ENCODE results near the gene RDH5.

Gene RDH5, protein sequence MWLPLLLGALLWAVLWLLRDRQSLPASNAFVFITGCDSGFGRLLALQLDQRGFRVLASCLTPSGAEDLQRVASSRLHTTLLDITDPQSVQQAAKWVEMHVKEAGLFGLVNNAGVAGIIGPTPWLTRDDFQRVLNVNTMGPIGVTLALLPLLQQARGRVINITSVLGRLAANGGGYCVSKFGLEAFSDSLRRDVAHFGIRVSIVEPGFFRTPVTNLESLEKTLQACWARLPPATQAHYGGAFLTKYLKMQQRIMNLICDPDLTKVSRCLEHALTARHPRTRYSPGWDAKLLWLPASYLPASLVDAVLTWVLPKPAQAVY

GRCh38 chr12:55720071-55720564, at the start of gene RDH5:
RDH5 (plus strand) TSS chr12:55720393; CDS start chr12:55721185, 792 bp downstream.
- no peak for DNase-seq (ENCODE audit: low read depth in 3 of 3, low spot score in 1 of 3)

DNA sequence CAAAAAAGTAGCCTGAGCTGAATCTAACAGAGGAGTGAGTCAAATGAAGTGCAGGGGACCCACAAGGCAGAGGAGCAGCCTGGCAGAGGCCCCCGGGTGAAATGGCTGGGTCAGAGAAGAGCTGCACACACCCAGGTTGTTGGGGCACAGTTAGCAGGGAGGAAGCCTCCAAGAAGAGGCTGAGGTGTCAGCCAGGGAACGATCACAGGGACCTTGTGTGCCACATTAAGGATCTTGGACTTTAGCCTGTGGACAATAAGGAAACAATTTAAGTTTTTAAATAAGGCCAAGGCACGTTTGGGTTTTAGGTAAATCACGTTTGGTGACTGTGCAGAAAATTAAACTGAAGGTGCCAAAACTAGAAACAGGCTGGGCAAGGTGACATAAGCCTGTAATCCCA, 48.4 kb upstream of the RDH5 start:
- DNase-seq (ENCODE audit: low read depth in 3 of 3, low spot score in 1 of 3): no peak

DNA sequence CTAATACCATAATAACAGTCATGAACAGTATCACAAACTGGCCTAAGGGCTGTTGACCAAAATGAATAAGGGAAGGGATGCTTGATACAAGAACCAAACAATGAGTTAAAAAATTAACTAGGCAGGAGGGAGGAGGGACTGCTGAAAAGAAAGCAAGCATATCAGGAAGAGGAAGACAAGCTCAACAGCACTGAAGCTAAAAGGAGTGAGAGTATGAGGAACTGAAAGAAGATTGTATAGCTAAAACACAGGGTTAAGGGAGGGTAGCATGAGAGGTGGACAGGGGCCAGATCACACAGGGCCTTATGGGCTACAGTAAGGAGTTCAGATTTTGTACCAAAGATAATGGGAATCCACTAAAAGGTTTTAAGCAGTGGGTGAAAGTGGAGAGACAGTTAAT, 46.6 kb upstream of the RDH5 start:
- no peak for DNase-seq (ENCODE audit: low read depth in 3 of 3, low spot score in 1 of 3)

- no peak for DNase-seq (ENCODE audit: low read depth in 3 of 3, low spot score in 1 of 3)
Measured at GRCh38 chr12:55675666-55676065, 44.5 kb upstream of the RDH5 start.

DNA sequence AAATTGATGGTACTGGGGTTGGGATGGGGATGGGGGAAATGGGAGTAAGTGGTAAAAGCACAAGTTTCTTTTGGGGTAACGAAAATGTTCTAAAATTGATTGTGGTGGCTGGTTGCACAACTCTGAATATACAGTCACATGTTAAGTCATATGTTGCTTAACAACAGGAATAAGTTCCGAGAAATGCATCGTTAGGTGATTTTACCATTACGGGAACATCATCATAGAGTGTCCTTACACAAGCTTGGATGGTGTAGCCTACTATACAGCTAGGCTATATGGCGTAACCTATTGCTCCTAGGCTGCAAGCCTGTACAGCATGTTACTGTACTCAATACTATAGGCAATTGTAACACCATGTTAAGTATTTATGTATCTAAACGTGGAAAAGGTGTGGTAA, 43.5 kb upstream of the RDH5 start:
- DNase-seq (ENCODE audit: low read depth in 3 of 3, low spot score in 1 of 3): no peak

DNA sequence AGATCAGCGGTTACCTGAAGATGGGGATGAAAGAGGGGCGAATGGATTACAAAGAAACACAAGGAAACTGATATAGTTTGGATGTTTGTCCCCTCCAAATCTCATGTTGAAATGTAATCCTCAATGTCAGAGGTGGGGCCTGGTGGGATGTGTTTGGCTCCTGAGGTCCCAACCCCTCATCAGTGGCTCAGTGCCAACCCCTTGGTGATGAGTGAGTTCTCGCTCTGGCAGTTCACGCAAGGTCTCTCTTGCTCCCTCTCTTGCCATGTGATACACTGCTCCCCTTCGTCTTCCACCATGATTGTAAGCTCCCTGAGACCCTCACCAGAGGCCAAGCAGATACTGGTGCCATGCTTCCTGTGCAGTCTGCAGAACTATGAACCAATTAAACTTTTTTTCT, 40.5 kb upstream of the RDH5 start:
- DNase-seq (ENCODE audit: low read depth in 3 of 3, low spot score in 1 of 3): no peak

- no peak for DNase-seq (ENCODE audit: low read depth in 3 of 3, low spot score in 1 of 3)
Measured at GRCh38 chr12:55681142-55682077, 38.8 kb upstream of the RDH5 start.

- DNase-seq (ENCODE audit: low read depth in 3 of 3, low spot score in 1 of 3): no peak
Measured at GRCh38 chr12:55682087-55682796, 38.0 kb upstream of the RDH5 start.

DNA sequence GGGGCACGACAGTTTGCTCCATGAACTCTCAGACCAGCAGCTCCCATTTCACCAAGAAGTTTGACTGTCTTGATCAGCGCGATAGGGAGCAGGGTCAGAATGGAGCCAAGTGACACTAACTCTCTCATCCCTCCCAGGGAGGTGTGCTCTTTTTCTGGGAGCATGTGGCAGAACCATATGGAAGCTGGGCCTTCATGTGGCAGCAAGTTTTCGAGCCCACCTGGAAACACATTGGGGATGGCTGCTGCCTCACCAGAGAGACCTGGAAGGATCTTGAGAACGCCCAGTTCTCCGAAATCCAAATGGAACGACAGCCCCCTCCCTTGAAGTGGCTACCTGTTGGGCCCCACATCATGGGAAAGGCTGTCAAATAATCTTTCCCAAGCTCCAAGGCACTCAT, 36.5 kb upstream of the RDH5 start:
- no peak for DNase-seq (ENCODE audit: low read depth in 3 of 3, low spot score in 1 of 3)

DNA sequence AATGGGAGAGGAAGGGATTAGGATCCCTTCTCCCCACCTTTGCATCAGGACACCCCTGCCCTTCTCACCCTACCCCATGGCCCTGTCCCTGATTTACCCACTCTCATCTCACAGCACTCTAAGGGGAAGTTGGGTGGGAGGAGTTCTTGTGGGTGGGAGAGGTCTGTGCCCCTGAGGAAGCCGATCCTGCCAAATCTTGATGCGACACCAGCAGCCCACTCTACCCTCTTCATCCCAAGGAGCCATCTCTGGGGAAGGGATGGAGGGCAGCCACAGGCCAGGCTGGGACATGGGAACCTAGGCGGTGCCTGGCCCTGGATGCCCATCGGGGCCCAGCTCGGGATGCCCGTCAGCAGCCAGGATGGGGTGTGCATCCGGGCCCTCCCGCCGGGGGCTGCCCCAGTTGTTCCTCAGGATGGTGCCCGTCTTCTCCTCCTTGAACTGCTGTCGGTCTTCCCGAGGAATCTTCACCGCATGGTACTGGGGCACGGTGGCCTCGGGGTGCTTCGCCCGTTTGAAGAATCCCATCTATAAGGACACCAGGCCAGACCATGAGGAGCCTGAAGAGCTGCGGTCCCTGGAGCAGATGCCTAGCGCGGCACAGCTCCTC, 35.3 kb upstream of the RDH5 start:
- DNase-seq (ENCODE audit: low read depth in 3 of 3, low spot score in 1 of 3): no peak

DNA sequence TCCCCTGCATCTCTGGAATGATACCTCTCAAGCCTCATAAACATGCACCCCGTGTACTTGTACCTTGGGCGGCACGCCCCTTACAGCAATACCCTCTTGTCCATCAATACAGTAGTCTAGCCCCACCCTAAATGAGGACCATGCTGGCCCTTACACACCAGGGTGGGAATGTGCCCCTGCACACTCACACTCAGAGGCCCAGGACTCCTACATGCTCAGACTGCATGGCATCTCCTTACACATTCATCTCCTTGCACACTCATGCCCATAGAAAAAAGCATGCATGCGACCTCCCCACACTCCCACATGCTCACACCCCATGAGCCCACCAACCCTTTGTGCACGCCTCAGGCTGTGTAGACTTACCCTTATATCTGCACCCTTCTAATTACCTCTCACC, 34.5 kb upstream of the RDH5 start:
- DNase-seq (ENCODE audit: low read depth in 3 of 3, low spot score in 1 of 3): no peak

GRCh38 chr12:55686366-55687010, 33.7 kb upstream of the RDH5 start:
- DNase-seq (ENCODE audit: low read depth in 3 of 3, low spot score in 1 of 3): no peak

DNA sequence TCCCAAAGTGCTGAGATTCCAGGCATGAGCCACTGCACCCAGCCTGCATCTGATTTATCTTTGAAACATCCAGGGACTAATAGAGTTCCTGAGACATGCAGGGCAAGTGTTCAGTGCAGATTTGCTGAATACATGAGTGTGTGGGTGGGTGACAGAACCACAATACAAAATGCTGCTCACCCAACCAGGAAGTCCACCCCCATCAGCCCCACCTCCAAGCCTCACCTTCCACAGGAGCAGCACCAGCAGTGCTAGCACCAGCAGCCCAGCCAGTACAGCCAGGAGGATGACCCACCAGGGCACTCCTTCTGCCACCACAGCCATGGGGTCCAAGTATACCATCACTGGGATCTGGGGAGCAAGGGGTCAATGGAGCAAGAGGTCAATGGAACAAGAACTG, 32.4 kb upstream of the RDH5 start:
- no peak for DNase-seq (ENCODE audit: low read depth in 3 of 3, low spot score in 1 of 3)

GRCh38 chr12:55688716-55689655, 31.2 kb upstream of the RDH5 start:
- no peak for DNase-seq (ENCODE audit: low read depth in 3 of 3, low spot score in 1 of 3)

- DNase-seq (ENCODE audit: low read depth in 3 of 3, low spot score in 1 of 3): no peak
Measured at GRCh38 chr12:55692631-55693322, 27.4 kb upstream of the RDH5 start.

GRCh38 chr12:55693323-55694187, 26.6 kb upstream of the RDH5 start:
- no peak for DNase-seq (ENCODE audit: low read depth in 3 of 3, low spot score in 1 of 3)

DNA sequence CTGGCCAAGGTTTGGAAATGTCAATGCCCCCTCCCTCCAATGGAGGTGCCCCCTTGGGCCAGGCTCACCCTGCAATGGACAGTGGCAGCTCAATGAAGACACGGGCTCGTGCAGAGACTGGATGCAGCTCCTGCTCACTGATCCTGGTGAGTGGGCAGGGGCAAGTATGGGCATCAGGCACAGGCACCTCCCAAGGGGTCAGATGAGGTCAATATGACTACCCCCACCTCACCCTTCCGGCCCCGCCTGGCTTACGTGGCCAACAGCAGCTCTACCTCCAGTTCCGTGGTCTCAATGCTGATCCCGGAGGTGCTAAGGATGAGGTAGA, 26.0 kb upstream of the RDH5 start:
- no peak for DNase-seq (ENCODE audit: low read depth in 3 of 3, low spot score in 1 of 3)

- no peak for DNase-seq (ENCODE audit: low read depth in 3 of 3, low spot score in 1 of 3)
Measured at GRCh38 chr12:55694651-55695050, 25.5 kb upstream of the RDH5 start.
